MM.1S (cell line): ENCODE data around the gene CUZD1.

Source experiments
- DNase-seq: peaks from one replicate; pipeline ENCODE4 v3.0.0-alpha.2; 2015
- H2AFZ ChIP-seq: fragments of 300-600 bp; sonication (generic); 2 replicates; pipeline ENCODE4 v1.6.0; 2016; ENCODE audit warnings: antibody characterized with exemption, low read length
- H3F3A ChIP-seq: fragments of 300-600 bp; sonication (generic); 2 replicates; pipeline ENCODE4 v1.6.1; 2016; ENCODE audit warnings: mild to moderate bottlenecking, antibody characterized with exemption, low read length, moderate library complexity, mixed read lengths; ENCODE audit not compliant: insufficient read depth
- H3K27ac ChIP-seq: fragments of 300-600 bp; sonication (generic); 2 replicates; pipeline ENCODE4 v1.5.1; 2016; ENCODE audit warnings: mild to moderate bottlenecking, low read length
- H3K27me3 ChIP-seq: fragments of 300-600 bp; sonication (generic); replicated peaks from 2 replicates; pipeline ENCODE4 v1.6.0; 2016; ENCODE audit warnings: low read length; ENCODE audit not compliant: insufficient read depth
- H3K36me3 ChIP-seq: fragments of 300-600 bp; sonication (generic); replicated peaks from 2 replicates; pipeline ENCODE4 v1.6.1; 2016; ENCODE audit warnings: mild to moderate bottlenecking, low read length, mixed read lengths; ENCODE audit not compliant: insufficient read depth
- H3K4me1 ChIP-seq: fragments of 300-600 bp; sonication (generic); 2 replicates; pipeline ENCODE4 v1.6.1; 2016; ENCODE audit warnings: low read length, mixed read lengths
- H3K4me2 ChIP-seq: fragments of 300-600 bp; sonication (generic); 2 replicates; pipeline ENCODE4 v1.6.0; 2016; ENCODE audit warnings: low read depth, low read length
- H3K4me3 ChIP-seq: fragments of 300-600 bp; sonication (generic); 2 replicates; pipeline ENCODE4 v1.5.1; 2016; ENCODE audit warnings: low read length, mixed read lengths
- H3K79me2 ChIP-seq: fragments of 300-600 bp; sonication (generic); 2 replicates; pipeline ENCODE4 v1.6.1; 2016; ENCODE audit warnings: mixed run types, low read length, mixed read lengths
- H3K9ac ChIP-seq: fragments of 300-600 bp; sonication (generic); 2 replicates; pipeline ENCODE4 v1.6.1; 2016; ENCODE audit warnings: low read length, mixed read lengths
- H3K9me2 ChIP-seq: fragments of 300-600 bp; sonication (generic); replicated peaks from 2 replicates; pipeline ENCODE4 v1.6.1; 2016; ENCODE audit warnings: mild to moderate bottlenecking, low read length, mixed read lengths; ENCODE audit not compliant: insufficient read depth
- H3K9me3 ChIP-seq: fragments of 300-600 bp; sonication (generic); replicated peaks from 2 replicates; pipeline ENCODE4 v1.6.1; 2016; ENCODE audit warnings: mild to moderate bottlenecking, low read length, mixed read lengths; ENCODE audit not compliant: insufficient read depth
- H4K20me1 ChIP-seq: fragments of 300-600 bp; sonication (generic); 2 replicates; pipeline ENCODE4 v1.6.1; 2016; ENCODE audit warnings: mild to moderate bottlenecking, low read length, moderate library complexity, mixed read lengths; ENCODE audit not compliant: insufficient read depth
- EZH2 ChIP-seq: fragments of 300-600 bp; sonication (generic); optimal IDR thresholded peaks from 2 replicates; pipeline ENCODE3; 2017; ENCODE audit warnings: low read depth, mild to moderate bottlenecking, antibody characterized with exemption, low read length, mixed read lengths
- EZH2phosphoT487 ChIP-seq: fragments of 300-600 bp; sonication (generic); IDR thresholded peaks from 2 replicates; pipeline ENCODE4 v1.6.1; 2018; ENCODE audit warnings: antibody characterized with exemption, low read length
- TF ChIP-seq, protein P1 (sequence below): fragments of 300-600 bp; sonication (generic); IDR thresholded peaks from 2 replicates; pipeline ENCODE4 v1.5.1; 2016; ENCODE audit warnings: antibody characterized with exemption, low read length, mixed read lengths

Gene CUZD1

GRCh38 chr10:122812751-122813150 is 32.9 kb downstream of the CUZD1 start:
- DNase-seq = no peak
- no peaks in the 10 kb centered on the region for H3K79me2 ChIP-seq
- H3K9me2 ChIP-seq = no peaks in the 10 kb centered on the region
- no peak overlapping the region for H3K4me3 ChIP-seq
- no peak for TF ChIP-seq EZH2phosphoT487
- TF ChIP-seq EZH2 = no peak
- TF ChIP-seq, protein P1, sequence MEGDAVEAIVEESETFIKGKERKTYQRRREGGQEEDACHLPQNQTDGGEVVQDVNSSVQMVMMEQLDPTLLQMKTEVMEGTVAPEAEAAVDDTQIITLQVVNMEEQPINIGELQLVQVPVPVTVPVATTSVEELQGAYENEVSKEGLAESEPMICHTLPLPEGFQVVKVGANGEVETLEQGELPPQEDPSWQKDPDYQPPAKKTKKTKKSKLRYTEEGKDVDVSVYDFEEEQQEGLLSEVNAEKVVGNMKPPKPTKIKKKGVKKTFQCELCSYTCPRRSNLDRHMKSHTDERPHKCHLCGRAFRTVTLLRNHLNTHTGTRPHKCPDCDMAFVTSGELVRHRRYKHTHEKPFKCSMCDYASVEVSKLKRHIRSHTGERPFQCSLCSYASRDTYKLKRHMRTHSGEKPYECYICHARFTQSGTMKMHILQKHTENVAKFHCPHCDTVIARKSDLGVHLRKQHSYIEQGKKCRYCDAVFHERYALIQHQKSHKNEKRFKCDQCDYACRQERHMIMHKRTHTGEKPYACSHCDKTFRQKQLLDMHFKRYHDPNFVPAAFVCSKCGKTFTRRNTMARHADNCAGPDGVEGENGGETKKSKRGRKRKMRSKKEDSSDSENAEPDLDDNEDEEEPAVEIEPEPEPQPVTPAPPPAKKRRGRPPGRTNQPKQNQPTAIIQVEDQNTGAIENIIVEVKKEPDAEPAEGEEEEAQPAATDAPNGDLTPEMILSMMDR = no peak
- H3K4me1 ChIP-seq = no peaks in the 10 kb centered on the region
- no peak overlapping the region for H2AFZ ChIP-seq
- H3K9me3 ChIP-seq = no peaks in the 10 kb centered on the region
- H3K27me3 ChIP-seq = no peaks in the 10 kb centered on the region
- H3K9ac ChIP-seq = no peak overlapping the region
- H3K27ac ChIP-seq = no peak overlapping the region
- no peaks in the 10 kb centered on the region for H3K36me3 ChIP-seq
- H4K20me1 ChIP-seq = no peaks in the 10 kb centered on the region
- H3F3A ChIP-seq = no peaks in the 10 kb centered on the region
- no peak overlapping the region for H3K4me2 ChIP-seq

DNA sequence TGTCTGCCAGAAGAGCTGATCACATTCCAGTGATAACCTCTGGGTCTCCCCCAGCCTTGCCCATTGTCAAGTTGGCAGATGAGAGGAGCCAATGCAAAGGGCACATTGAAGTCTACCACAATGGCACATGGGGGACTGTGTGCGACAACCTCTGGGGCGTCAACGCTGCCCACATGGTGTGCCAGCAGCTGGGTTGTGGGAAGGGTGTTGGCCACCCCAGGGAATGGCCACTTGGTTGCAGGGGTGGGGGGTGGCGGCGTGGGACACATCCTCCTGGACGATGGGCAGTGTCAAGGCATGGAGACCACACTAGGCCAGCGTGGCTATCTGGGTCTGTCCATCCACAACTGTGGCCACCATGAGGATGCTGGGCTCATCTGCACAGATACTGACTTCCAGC is 43.4 kb downstream of the CUZD1 start:
- no peaks in the 10 kb centered on the region for H3F3A ChIP-seq
- H3K79me2 ChIP-seq = no peaks in the 10 kb centered on the region
- no peaks in the 10 kb centered on the region for H4K20me1 ChIP-seq
- H3K4me2 ChIP-seq = no peak overlapping the region
- no peaks in the 10 kb centered on the region for H3K4me1 ChIP-seq
- H3K9me3 ChIP-seq = no peaks in the 10 kb centered on the region
- no peak overlapping the region for H3K27ac ChIP-seq
- no peaks in the 10 kb centered on the region for H3K9me2 ChIP-seq
- no peak for DNase-seq
- H3K9ac ChIP-seq = no peak overlapping the region
- H3K27me3 ChIP-seq = no peaks in the 10 kb centered on the region
- no peaks in the 10 kb centered on the region for H3K36me3 ChIP-seq
- TF ChIP-seq EZH2phosphoT487 = no peak
- TF ChIP-seq, protein P1 = no peak
- no peak for TF ChIP-seq EZH2
- H2AFZ ChIP-seq = no peak overlapping the region
- H3K4me3 ChIP-seq = no peak overlapping the region

DNA sequence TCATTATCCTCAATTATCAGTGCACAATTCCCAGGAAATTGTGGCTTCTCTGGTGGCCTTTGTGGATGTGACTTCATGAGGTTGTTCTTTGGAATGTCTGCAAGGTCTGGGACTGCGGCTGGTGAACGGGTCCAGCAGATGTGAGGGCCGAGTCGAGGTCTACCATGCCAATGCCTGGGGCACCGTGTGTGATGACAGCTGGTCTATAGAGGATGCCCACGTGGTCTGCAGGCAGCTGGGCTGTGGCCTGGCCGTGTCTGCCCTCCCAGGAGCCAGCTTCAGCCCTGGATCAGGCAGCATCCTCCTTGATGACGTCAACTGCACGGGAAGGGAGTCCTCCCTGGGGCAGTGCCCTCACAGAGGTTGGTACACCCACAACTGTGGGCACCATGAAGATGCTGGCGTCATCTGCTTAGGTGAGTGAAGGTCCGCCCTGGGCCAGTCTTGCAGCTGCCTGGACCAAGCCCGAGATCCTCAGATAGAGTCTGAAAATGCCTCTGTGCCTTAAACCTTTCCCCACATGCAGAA is 46.9 kb downstream of the CUZD1 start:
- H3K9me2 ChIP-seq = no peaks in the 10 kb centered on the region
- no peak overlapping the region for H3K4me2 ChIP-seq
- no peaks in the 10 kb centered on the region for H3F3A ChIP-seq
- no peaks in the 10 kb centered on the region for H3K9me3 ChIP-seq
- H2AFZ ChIP-seq = no peak overlapping the region
- no peaks in the 10 kb centered on the region for H3K4me1 ChIP-seq
- no peaks in the 10 kb centered on the region for H4K20me1 ChIP-seq
- TF ChIP-seq EZH2 (no peak), EZH2phosphoT487 (no peak)
- TF ChIP-seq, protein P1 = no peak
- H3K4me3 ChIP-seq = no peak overlapping the region
- H3K79me2 ChIP-seq = no peaks in the 10 kb centered on the region
- H3K27me3 ChIP-seq = no peaks in the 10 kb centered on the region
- DNase-seq = no peak
- no peak overlapping the region for H3K9ac ChIP-seq
- no peaks in the 10 kb centered on the region for H3K36me3 ChIP-seq
- no peak overlapping the region for H3K27ac ChIP-seq
